Fibroblast of pulmonary artery (primary cell): ENCODE results near the gene MSI2.

Experiments
- DNase-seq: peaks from one replicate; pipeline ENCODE4 v3.0.0-alpha.2; 2010; ENCODE audit warnings: low read depth
- H3K4me3 ChIP-seq: replicated peaks from 2 replicates; pipeline ENCODE4 v1.5.1; 2011; ENCODE audit warnings: low read depth, mild to moderate bottlenecking, control low read depth, low read length, moderate library complexity
- TF ChIP-seq, protein P1 (sequence below): IDR thresholded peaks from 2 replicates; pipeline ENCODE4 v1.5.1; 2011; ENCODE audit warnings: mild to moderate bottlenecking, control low read depth, low read length, inconsistent platforms; ENCODE audit errors: missing control alignments

MSI2 gene

GRCh38 chr17:57255776-57256681, at the start of gene MSI2:
Gene MSI2, plus strand, starts transcription at chr17:57256523. Its CDS starts 220 bp downstream, at chr17:57256743.
- peak within 1 kb of the TSS; percentile 71 for H3K4me3 ChIP-seq
- peak; percentile 87 for DNase-seq
- TF ChIP-seq, protein P1, sequence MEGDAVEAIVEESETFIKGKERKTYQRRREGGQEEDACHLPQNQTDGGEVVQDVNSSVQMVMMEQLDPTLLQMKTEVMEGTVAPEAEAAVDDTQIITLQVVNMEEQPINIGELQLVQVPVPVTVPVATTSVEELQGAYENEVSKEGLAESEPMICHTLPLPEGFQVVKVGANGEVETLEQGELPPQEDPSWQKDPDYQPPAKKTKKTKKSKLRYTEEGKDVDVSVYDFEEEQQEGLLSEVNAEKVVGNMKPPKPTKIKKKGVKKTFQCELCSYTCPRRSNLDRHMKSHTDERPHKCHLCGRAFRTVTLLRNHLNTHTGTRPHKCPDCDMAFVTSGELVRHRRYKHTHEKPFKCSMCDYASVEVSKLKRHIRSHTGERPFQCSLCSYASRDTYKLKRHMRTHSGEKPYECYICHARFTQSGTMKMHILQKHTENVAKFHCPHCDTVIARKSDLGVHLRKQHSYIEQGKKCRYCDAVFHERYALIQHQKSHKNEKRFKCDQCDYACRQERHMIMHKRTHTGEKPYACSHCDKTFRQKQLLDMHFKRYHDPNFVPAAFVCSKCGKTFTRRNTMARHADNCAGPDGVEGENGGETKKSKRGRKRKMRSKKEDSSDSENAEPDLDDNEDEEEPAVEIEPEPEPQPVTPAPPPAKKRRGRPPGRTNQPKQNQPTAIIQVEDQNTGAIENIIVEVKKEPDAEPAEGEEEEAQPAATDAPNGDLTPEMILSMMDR = no peak

- H3K4me3 ChIP-seq = no peak overlapping the region
- TF ChIP-seq, protein P1 = no peak
- no peak for DNase-seq
Measured at GRCh38 chr17:57206928-57207327, 49.4 kb upstream of the MSI2 start.

- DNase-seq = no peak
- TF ChIP-seq, protein P1 = no peak
- H3K4me3 ChIP-seq = no peak overlapping the region
Measured at GRCh38 chr17:57207396-57207795, 48.9 kb upstream of the MSI2 start.

DNA sequence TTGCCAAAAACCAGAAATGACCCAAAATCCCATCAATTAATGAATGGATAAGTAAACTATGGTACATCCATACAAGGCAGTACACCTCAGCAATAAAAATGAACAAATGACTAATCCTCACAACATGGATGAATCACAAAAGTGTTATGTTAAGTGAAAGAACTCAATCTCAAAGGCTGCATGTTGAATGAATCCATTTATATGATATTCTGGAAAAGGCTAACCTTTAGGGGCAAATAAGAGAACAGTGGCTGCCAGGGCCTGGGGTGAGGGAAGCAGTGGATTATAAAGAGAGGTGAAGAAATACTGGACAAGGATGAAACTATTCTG, 46.1 kb upstream of the MSI2 start:
- TF ChIP-seq, protein P1 = no peak
- no peak for DNase-seq
- no peak overlapping the region for H3K4me3 ChIP-seq

GRCh38 chr17:57210972-57211411, 45.3 kb upstream of the MSI2 start:
- H3K4me3 ChIP-seq = no peak overlapping the region
- TF ChIP-seq, protein P1 = no peak
- DNase-seq = no peak

DNA sequence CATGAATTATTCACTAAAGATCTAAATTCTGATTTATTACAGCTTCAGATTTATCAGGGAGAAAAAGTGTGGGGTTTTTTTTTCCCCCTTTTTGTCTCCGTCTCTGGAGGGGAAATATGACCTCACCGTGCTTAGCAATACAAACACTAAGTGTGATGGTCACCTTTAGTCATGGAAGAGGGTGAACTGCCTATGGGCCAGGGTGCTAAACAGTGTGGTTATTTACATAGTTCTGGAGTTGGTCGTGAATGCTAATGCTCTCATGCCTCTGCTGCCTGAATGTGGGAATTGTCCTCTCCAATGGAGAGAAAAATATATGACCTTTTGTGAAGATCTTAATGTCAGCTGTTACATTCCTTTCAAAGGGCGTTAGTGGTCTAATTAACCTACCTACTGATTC, 44.8 kb upstream of the MSI2 start:
- no peak for DNase-seq
- TF ChIP-seq, protein P1 = no peak
- H3K4me3 ChIP-seq = no peak overlapping the region
